ENCODE measurements around the gene CCDC70.

CCDC70 gene

GRCh38 chr13:51833980-51834379 is 27.8 kb upstream of the CCDC70 start (continued):
- TF ChIP-seq CREB5 (CRISPR knock-in tag; IDR thresholded peaks at IDR 0.05; ENCODE audit: low read depth): no peak
- TF ChIP-seq RARB (CRISPR knock-in tag; IDR thresholded peaks at IDR 0.05): no peak
- no peak for TF ChIP-seq GLIS3 (CRISPR knock-in tag; IDR thresholded peaks at IDR 0.05)
- no peak for TF ChIP-seq TOX (CRISPR knock-in tag; IDR thresholded peaks at IDR 0.05; ENCODE audit: borderline replicate concordance)
- no peak for TF ChIP-seq ESRRG (CRISPR knock-in tag; IDR thresholded peaks at IDR 0.05)
- TF ChIP-seq TCF4 (CRISPR knock-in tag; IDR thresholded peaks at IDR 0.05; ENCODE audit: borderline replicate concordance): no peak
- TF ChIP-seq BACH2 (CRISPR knock-in tag; IDR thresholded peaks at IDR 0.05; ENCODE audit: borderline replicate concordance): no peak
- no peak for TF ChIP-seq SNAI2 (CRISPR knock-in tag; IDR thresholded peaks at IDR 0.05)
- no peak for TF ChIP-seq ARNTL (CRISPR knock-in tag; IDR thresholded peaks at IDR 0.05; ENCODE audit: borderline replicate concordance, low read depth)
- no peak for TF ChIP-seq ZFP30 (CRISPR knock-in tag; IDR thresholded peaks at IDR 0.05)
- no peak for TF ChIP-seq POU6F1 (CRISPR knock-in tag; IDR thresholded peaks at IDR 0.05; ENCODE audit: borderline replicate concordance, low read depth)

GRCh38 chr13:51834581-51835171 is 27.1 kb upstream of the CCDC70 start:
- ATAC-seq: no peak; the same call in 2 of the 3 replicates
- TF ChIP-seq PPARA (CRISPR knock-in tag; IDR thresholded peaks at IDR 0.05; ENCODE audit: borderline replicate concordance): no peak
- no peak for TF ChIP-seq SNAI2 (CRISPR knock-in tag; IDR thresholded peaks at IDR 0.05)
- no peak for TF ChIP-seq RARB (CRISPR knock-in tag; IDR thresholded peaks at IDR 0.05)
- no peak for TF ChIP-seq ZFP30 (CRISPR knock-in tag; IDR thresholded peaks at IDR 0.05)
- no peak for TF ChIP-seq POU6F1 (CRISPR knock-in tag; IDR thresholded peaks at IDR 0.05; ENCODE audit: borderline replicate concordance, low read depth)
- TF ChIP-seq TCF4 (CRISPR knock-in tag; IDR thresholded peaks at IDR 0.05; ENCODE audit: borderline replicate concordance): no peak
- no peak for TF ChIP-seq ZC3H10 (CRISPR knock-in tag; IDR thresholded peaks at IDR 0.05)
- no peak for TF ChIP-seq ISL1 (CRISPR knock-in tag; IDR thresholded peaks at IDR 0.05)
- no peak for TF ChIP-seq ZFP3 (CRISPR knock-in tag; IDR thresholded peaks at IDR 0.05)
- TF ChIP-seq ARNTL (CRISPR knock-in tag; IDR thresholded peaks at IDR 0.05; ENCODE audit: borderline replicate concordance, low read depth): no peak
- TF ChIP-seq CSDC2 (CRISPR knock-in tag; IDR thresholded peaks at IDR 0.05): no peak
- no peak for TF ChIP-seq TOX (CRISPR knock-in tag; IDR thresholded peaks at IDR 0.05; ENCODE audit: borderline replicate concordance)
- TF ChIP-seq GLIS3 (CRISPR knock-in tag; IDR thresholded peaks at IDR 0.05): no peak
- TF ChIP-seq CSRNP3 (CRISPR knock-in tag; IDR thresholded peaks at IDR 0.05): no peak
- TF ChIP-seq ZNF565 (CRISPR knock-in tag; conservative IDR thresholded peaks at IDR 0.05; ENCODE audit: low read depth): no peak
- TF ChIP-seq ESRRG (CRISPR knock-in tag; IDR thresholded peaks at IDR 0.05): no peak
- TF ChIP-seq CREB5 (CRISPR knock-in tag; IDR thresholded peaks at IDR 0.05; ENCODE audit: low read depth): no peak

- ATAC-seq: no peak
- TF ChIP-seq OSR1 (CRISPR knock-in tag; IDR thresholded peaks at IDR 0.05): no peak
- no peak for TF ChIP-seq CREB5 (CRISPR knock-in tag; IDR thresholded peaks at IDR 0.05; ENCODE audit: low read depth)
- TF ChIP-seq ISL1 (CRISPR knock-in tag; IDR thresholded peaks at IDR 0.05): no peak
- no peak for TF ChIP-seq ZNF70 (CRISPR knock-in tag; IDR thresholded peaks at IDR 0.05)
- no peak for TF ChIP-seq ZFP3 (CRISPR knock-in tag; IDR thresholded peaks at IDR 0.05)
- TF ChIP-seq SNAI2 (CRISPR knock-in tag; IDR thresholded peaks at IDR 0.05): no peak
- no peak for TF ChIP-seq ZFP30 (CRISPR knock-in tag; IDR thresholded peaks at IDR 0.05)
- TF ChIP-seq GLIS3 (CRISPR knock-in tag; IDR thresholded peaks at IDR 0.05): no peak
- no peak for TF ChIP-seq RARB (CRISPR knock-in tag; IDR thresholded peaks at IDR 0.05)
- TF ChIP-seq BACH2 (CRISPR knock-in tag; IDR thresholded peaks at IDR 0.05; ENCODE audit: borderline replicate concordance): no peak
- no peak for TF ChIP-seq ZNF565 (CRISPR knock-in tag; conservative IDR thresholded peaks at IDR 0.05; ENCODE audit: low read depth)
Measured at GRCh38 chr13:51837016-51837415, 24.8 kb upstream of the CCDC70 start.

Data from SK-N-SH treated with all-trans-retinoic acid at 6 μM for 48 hours (cell line).